Keratinocyte (primary cell): ENCODE results near the gene MAP3K10.

Experiments used
- CTCF ChIP-seq, 3 experiments: IDR thresholded peaks in 1 of 3; conservative IDR thresholded peaks in 1 of 3; optimal IDR thresholded peaks in 1 of 3; 2 replicates in 2 of 3; 3 replicates in 1 of 3; pipeline versions ENCODE3 to v1.5.1; 2011; ENCODE audit warnings: low read length in 3 of 3, mild to moderate bottlenecking in 3 of 3, moderate library complexity in 2 of 3, control low read depth in 1 of 3, inconsistent platforms in 1 of 3; ENCODE audit not compliant: insufficient read depth in 2 of 3; ENCODE audit errors: extremely low read depth in 1 of 3
- EZH2 ChIP-seq: IDR thresholded peaks from one replicate; pipeline ENCODE4 v1.6.1; 2012; ENCODE audit warnings: inconsistent platforms, mild to moderate bottlenecking, low read length, moderate library complexity

DNA sequence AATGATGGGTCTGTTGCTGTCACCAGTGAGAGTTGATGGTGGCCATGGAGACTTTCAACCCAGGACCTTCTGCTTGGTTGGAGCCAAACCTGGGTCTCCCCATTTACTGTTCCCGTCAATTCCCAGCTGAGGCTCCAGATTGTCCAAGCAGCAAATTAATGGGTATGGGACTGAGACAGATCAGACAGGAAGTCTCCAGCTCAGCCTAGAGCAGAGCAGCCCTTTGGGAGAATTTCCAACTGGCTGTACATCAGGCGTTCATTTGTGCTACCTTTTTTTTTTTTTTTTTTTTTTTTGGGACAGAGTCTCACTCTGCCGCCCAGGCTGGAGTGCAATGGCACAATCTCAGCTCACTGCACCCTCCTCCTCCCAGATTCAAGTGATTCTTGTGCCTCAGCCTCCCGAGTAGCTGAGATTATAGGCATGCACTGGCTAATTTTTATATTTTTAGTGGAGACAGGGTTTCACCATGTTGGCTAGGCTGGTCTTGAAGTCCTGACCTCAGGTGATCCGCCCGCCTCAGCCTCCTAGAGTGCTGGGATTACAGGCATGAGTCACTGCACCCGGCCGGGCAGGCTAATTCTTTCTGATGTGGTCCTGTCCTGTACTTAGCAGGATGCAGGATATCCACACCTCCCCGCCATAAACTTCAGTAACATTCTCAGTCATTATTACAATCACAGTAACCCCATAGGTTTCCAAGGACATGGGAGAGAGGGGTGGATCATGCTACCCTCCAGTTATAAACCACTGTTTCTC lies 9.3 kb downstream of the MAP3K10 start:
- TF ChIP-seq CTCF (optimal IDR thresholded peaks at IDR 0.05 in 1 of 3, IDR thresholded peaks at IDR 0.05 in 1 of 3, conservative IDR thresholded peaks at IDR 0.05 in 1 of 3; ENCODE audit: extremely low read depth in 1 of 3, insufficient read depth in 2 of 3, low read length in 3 of 3) (no peak), EZH2 (no peak)
